PC-3 (cell line): ENCODE data around the gene ZKSCAN4.

Experiments
- CTCF ChIP-seq: fragments of 300-600 bp; sonication (generic); conservative IDR thresholded peaks from 2 replicates; pipeline ENCODE4 v1.5.1; 2017; ENCODE audit warnings: antibody characterized with exemption, low read depth, mild to moderate bottlenecking, low read length
- EZH2 ChIP-seq: fragments of 300-600 bp; sonication (generic); IDR thresholded peaks from one replicate; pipeline ENCODE4 v1.6.1; 2017; ENCODE audit warnings: antibody characterized with exemption, mild to moderate bottlenecking, low read length; ENCODE audit not compliant: unreplicated experiment
- EZH2phosphoT487 ChIP-seq: fragments of 300-600 bp; sonication (generic); IDR thresholded peaks from 2 replicates; pipeline ENCODE4 v1.6.1; 2018; ENCODE audit warnings: mild to moderate bottlenecking, antibody characterized with exemption, low read length, borderline replicate concordance

- TF ChIP-seq CTCF, result no peak
- no peak for TF ChIP-seq EZH2
- no peak for TF ChIP-seq EZH2phosphoT487
These were observed 5.0 kb upstream of the ZKSCAN4 start for GRCh38 chr6:28257042-28257441.
